T-helper 2 cell (primary cell): ENCODE measurements around the gene LPIN1.
"Not testable (repeated sequence)": the region's sequence is repeated elsewhere in the genome, so short reads cannot be mapped to it uniquely, and the experiment has no call there.

Source experiments
- DNase-seq, 5 experiments: peaks; one replicate each; pipeline versions ENCODE4 v3.0.0 to v3.0.0-alpha.2; 2012 to 2022

The LPIN1 gene

DNA sequence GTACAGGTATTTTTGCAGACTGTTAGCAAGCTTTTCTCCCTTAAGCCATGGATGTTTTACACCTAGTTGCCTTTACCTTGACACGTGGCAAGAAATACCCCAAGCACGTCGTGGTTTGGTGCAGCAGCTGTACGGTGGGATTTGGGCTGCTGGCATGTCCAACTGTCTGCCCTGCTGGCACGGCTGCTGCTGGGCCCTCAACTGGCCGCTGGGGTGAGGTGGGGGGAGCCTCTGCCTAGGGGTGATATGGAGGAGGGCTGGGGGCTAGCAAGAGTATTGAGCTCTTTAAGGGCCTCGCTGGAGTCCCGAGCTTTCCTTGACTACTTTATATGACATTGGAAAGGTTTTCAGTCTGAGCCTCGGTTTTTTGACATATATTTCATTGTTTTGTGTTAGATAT, 41.6 kb downstream of the LPIN1 start:
- no peak for DNase-seq

DNA sequence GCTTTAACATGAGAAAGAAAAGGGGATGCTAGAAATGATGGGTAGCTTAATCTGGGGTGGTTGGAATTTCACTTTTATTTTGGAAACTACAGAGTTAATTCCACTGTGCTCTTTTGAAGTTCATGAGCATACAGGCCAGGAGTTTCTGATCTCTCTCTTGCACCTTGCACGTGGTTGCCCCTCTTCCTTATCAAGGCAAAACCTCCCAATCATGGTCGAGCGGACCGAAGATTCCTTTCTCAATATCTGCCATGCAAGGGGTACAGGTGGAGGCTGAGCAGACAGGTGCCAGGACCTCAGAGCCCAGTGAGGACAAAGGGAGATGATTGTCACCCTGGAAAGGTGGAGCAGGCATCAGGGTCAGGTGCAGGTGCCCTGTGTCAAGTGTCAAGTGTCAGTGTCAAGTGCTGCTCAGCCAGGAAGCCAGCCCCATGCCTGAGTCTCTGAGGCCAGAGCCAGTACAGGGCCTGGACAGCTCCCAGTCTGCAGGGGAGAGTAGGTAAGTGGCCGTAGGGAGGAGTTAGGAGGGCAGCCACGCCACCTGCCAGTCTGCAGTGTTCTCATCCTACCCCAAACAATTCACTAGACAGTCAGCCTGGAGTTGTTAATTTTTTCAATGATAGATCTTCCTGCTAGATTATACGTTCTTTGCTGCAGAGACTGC, 42.2 kb downstream of the LPIN1 start:
- DNase-seq = no peak

DNA sequence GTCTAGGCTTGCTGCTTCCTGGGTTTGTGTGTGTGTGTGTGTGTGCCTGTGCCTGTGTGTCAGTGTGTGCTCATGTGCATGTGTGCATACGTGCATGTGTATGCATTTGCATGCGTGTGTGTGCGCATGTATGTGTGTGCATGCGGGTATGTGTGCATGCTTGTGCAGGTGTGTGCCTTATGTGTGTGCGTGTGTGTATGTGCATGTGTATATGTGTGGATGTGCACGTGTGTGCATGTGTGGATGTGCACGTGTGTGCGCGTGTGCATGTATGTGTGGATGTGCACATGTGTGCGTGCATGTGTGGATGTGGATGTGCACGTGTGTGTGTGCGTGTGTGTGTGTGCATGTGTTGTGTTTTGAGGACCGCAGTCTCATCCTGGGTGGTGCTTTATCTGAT, 42.8 kb downstream of the LPIN1 start:
- no peak for DNase-seq

DNA sequence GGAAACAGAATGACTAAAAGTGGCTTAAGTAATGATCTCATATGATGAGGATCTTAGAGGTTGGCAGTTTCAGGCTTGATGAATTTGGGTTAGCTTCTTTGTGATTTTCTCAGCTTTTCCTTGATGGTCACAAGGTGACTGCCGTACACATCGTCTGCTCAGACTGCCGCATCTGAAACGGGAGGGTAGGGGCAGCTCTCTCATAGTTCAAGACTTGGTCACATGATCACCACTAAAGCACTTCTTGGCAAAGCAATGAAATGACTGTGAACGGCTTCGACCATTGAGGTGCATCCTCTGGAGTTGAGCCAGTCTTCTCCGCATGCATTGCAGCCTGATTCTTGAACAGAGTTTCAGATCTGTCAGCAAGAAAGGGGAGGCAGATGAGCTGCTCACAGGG, 43.8 kb downstream of the LPIN1 start:
- DNase-seq = no peak

DNA sequence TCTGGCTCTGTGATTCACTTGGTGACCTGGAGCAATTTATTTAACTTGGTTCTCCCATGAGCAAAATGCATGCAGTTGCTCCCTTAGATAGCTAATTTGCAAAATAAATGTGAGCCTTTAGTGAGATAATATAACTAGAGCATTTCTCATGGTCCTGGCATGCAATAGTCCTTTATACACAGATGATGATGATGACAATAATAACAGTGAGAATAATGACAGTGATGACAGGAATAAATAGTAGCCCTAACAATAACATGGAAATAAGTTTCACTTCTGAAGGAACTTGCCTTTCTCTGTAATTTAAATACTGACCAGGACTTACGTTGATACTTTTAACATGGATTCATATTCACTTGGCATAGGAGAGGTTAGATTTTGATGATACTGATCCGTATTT, 49.2 kb downstream of the LPIN1 start:
- no peak for DNase-seq

DNA sequence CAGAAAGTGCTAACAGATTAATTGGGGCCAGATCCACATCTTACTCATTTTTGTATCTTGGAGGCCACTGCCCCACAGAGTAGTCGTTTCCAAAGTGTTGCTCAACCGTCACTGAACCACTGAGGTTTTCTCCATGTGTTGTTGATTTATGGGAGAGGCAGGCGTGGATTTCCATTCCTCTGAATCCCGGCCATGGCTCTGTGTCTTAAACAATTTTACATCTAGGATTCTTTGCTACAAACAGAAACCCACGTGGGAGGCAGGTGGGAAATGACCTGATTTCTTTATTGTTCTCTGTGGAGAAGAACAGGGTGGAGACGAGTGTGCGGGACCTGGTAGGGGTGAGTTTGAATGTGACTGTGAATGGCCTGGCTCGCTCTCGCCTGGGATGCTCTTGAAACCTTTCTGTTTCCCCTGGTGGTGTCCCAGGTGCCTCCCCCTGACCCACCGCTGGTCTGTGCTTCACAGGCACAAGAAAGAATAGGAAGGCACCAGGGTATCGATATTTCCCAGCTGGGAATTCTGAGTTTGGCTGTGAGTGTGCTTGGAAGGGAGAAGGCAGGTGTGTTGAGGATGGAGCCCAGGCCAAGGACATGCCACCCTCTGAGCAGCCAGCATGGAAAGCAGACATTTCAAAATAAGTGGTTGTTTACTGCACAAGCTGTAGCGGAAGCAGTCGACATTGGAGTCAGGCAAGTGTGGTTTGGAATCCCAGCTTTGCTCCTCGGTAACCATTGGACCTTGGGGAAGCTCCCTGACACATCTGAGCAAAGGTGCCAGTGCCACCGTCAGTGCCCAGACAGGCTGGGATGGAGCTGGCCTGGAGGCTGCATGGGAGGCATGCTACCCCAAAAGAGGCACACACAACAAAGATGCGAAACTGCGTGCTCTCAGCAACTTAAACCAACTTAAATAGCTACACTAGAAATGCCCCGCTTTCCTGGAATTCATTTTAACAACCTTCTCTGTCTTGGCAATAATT, 50.0 kb downstream of the LPIN1 start:
- DNase-seq = no peak

DNA sequence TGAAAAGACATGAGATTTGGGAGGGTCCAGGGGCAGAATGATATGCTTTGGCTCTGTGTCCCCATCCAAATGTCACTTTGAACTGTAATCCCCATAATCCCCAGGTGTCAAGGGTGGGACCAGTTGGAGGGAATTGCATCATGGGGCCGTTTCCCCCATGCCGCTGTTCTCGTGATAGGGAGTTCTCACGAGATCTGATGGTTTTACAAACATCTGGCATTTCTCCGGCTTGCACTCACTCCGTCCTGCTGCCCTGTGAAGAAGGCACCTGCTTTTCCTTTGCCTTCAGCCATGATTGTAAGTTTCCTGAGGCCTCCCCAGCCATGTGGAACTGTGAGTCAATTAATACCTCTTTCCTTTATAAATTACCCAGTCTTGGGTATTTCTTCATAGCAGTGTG, 51.4 kb downstream of the LPIN1 start:
- no peak for DNase-seq

DNA sequence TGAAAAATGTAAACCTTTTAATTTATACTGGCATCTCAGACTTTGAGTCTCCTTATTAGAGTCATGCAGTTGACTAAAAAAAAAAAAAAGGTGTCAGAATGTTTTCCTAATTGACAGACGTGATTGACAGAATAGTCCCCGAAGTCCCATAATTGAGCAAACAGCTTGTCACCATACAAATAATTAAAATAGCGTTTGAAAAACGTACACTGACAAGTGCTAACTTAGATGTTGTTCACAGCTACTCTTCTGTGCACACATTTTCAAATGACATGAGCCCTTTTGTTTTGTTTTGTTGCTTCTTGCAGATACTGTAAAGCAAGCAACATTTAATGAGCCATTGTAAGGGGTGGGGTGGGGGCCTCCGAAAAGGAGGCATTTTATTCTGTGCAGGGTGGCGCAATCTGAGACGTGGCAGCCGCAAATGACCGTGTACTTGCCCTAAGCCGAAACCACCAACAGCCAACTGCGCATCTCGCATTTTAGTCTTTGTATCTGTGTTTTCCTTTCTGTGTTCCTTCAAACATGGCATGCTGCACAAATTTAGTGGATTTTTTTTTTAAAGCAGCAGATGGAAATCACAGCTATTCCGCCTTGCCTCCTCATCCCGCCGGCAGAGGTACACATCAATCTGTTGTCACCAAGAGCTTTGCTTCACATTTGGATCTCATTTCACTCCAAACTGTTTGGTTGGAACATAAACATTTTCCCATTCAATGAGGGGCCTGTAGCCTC, 52.4 kb downstream of the LPIN1 start:
- no peak for DNase-seq

DNA sequence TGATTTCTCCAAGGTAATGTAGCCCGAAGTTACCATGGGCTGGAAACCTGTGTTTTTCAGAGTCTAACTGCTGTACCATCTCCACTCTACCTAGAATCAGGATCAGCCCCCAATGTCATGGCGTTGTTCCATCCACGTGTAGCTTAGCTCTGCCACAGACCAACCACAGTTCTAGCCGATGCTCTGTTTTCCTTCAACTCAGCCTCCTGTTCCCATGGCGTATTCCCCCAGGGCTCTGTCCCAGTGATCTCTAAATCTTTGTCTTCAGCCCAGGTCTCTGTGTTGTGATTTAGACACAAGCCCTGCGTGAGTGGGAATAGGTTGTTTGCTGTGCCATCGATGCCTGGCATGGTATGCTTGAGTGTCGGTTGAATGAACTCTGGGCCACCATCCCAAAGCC, 53.4 kb downstream of the LPIN1 start:
- DNase-seq = no peak

DNA sequence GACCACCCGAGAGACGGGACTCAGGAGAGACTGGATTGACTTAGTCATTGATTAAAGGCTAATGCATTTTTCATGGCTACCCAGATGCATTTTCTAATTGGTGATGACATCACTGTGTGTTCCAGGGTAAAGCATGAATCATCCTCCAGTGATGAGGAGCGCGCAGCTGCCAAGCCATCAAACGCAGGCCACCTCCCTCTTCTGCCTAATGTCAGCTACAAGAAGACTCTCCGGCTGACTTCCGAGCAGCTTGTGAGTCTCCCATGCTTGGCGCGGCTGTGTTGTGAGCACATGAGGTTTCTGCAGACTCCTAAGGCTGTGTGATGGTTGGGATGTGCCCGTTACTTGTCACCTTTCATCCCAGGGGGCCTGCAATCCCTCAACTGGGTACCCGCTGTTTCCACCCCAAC, 56.4 kb downstream of the LPIN1 start:
- DNase-seq = no peak

DNA sequence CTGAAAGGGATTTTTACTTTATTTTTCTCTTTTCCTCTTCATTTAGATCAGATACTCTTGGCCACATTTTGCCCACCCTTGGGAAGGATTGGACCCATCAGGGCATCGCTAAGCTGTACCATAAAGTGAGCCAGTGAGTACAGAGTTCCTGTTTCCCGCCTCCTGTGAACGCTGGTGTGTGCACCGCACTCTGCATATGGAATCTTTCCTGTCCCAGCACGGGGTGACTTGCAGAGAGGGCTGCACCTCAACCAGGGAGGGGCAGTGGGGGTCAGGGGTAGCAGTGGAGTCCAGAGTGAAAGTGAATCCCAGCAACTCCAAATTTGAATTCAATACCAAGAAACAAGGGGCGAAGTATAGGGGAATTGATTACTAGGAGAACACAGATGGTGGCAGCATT, 58.6 kb downstream of the LPIN1 start:
- no peak for DNase-seq

DNA sequence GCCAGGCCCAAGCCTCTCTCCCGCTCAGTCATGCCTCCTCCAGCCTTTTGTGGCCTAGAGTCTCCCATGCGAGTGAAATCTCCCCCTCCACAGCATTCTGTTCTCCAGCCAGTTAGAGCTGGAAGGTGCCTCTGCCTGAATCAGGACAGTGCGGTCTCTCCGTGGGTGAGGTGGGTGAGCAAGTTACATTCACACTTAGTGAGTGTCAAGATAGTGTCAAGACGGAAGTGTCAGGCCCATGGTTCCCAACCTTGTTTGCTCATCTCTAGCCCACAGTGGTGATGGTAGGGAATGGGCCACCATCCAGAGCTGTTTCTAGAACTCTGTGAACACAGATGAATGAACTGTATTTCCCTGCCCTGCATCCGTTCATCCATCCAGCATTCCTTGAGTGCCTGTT, 59.5 kb downstream of the LPIN1 start:
- DNase-seq = no peak

DNA sequence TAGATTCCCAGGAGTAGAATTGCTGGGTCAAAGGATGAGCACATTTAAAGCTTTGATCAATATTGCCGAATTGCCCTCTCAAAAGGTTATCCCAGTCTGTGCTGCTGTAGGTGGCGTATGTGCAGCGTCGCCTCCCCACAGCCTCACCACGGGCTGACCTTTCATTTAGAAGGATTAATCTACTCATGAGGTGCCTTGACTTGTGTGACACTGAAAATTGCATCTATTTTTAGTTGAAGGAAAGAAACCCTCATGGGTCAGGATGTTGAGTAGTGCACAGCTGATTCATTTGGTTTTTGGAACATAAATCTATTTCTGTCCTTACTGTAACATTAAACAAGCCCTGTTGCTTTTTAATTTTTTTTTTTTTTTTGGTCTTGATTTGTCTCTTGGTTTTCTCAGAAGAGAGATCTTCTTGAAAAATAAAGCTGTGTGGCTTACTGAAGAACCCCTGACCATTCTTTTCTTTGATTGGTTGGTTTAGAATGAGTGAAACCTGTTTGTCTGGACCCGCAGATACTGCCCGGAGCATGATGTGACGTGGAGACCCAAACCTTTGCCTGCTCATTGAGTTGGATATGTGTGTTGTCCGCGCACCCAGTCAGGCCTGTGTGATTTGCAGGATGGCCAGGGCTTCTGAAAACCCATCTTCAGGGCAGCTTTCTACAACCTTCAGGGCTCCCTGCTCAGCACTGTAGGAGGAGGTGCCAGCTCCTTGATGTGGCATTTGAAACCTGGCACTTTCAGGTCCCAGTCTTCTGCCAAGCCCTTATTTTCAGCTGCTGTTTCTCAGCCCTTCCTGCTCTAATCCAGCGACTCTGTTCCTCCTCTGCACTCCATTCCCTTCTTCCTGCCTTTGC, 61.0 kb downstream of the LPIN1 start:
- DNase-seq = no peak

DNA sequence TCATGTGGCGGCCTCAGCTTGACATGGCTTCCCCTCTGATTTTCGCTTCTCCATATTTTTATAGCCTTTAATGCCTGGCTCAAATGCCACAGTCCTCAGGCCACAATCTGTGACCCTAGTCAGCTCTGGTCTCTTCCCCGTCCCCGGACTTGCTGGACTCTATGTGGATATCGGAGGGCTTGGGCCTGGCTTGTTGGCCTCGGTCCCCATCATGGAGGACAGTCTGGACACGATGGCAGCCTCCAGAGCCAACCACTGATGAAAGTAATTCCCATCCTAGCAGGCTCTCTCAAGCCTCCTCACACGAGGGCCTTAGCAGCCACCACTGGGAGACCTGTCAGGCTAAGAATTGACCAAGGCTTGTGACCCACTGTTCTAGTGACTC, 61.6 kb downstream of the LPIN1 start:
- no peak for DNase-seq

DNA sequence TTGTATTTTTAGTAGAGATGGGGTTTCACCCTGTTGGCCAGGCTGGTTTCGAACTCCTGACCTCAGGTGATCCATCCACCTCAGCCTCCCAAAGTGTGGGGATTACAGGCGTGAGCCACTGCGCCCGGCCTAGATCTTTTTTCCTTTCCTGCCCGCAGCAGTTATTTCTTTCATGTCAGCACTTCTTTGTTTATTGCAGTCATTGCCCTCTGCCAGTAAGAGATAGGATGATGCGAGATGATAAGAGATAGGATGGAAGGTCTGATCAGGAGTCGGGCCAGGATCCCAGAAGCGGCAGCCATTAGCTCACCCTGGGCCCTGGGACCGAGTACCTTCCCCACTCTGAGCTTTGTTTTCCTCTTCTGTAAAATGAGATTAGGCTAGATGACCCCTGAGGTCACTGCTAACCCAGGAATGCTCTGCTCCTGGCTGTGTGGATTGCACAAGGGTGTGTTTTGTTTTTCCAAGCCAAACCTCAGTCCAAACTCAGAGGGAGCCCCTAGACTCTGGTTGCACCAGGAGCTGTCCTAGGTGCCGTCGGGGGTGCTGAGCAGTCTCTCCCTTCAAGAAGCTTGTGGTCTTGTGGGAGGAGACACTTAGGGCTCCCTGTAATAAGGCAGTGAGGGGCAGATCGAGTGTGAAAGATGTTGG, 63.3 kb downstream of the LPIN1 start:
- DNase-seq = no peak

DNA sequence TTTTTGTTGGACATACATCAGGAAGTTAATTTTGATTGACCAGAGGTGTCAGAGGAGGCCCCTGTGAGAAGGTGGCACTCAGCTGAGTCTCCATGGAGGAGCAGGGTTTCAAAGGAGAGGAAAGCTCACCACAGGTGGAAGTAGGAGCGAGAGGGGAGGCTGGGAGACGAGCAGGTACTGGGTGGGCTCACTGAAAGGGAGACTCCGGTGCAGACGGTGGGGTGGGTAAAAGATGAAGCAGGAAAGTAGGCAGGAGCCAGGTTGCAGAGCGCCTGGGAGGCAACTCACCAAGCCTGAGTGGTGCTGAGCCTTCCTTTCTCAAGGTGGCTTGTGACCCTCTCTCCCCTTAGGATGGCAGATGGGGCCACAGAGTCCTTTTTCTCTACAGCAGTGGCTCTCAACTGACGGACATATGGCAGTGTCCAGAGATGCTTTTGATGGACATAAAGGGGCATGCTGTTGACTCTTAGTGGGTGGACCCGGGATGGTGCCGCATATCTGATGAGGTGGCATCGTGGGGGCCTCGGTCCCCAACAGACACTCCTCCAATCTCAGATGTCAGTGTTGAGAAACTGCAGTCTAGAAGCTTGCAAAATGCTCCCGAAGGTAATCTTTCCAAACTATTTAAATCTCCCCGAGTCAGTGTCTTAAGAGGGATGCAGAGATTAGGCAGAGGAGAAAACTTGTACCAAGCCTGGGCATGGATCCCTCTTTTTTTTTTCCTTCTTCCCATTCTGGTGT, 64.0 kb downstream of the LPIN1 start:
- no peak for DNase-seq

DNA sequence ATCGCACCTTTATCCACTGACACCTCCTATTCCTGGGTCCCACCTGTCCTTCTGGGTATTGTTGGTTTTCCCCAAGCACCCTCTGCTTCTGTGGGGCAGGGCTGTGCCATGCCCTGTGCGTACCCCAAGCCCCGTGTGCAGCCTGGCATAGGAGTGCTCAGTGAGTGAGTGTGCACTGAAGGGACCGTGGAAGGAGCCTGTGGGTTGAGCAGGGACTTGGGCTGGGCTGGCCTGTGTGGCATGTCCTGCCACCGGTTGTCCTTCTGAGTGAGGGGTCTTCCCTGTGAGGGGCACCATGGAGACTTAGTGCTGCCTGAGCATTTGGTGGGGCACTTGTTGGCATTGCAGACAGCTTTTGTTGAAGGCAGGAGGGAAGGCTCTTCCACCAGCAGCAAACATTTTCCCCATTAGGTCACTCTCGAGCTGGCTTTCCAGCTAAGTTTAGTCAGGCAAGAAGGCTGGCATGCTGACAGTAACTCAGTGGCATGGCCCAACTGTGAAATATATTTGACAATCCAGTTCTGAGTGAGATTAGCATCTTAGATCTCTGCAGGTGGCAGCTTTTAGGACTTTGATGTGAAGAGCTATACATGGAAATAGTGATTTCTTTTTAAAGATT, 64.7 kb downstream of the LPIN1 start:
- DNase-seq = no peak

DNA sequence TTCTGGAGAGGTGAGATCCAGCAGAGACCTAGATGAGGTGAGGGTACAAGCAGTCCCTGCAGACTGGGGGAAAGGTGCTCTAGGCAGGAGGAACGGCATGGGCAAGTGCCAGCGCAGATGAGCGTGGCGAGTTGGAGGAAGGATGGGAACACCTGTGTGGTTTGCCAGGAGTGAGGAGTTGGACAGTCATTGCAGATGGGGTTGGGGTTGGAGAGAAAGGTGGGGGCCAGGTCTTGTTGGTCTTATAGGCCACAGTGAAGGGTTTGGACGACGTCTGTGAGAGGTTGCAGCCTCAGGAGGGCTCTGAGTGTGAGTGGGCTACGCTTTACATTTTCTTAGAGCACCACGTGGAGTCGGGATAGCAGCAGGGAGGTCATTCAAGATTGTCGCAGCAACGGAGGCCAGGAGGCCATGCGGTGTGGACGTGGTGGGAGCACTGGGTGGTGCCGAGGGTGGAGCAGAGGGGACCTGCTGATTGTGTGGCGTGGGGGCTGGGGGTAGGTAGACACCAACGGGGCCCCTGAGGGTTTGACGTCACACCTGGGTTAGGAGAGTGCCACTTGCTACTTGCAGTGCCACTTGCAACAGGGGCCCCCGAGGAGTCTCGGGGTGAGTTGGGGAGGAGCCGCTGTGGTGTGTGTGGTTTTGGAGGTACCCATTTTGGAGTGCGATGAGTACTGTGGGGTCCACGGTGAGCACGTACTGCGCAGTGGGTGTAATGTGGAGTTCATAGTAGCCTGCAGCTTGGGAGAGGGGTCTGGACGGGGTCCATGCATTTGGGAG, 66.2 kb downstream of the LPIN1 start:
- no peak for DNase-seq

DNA sequence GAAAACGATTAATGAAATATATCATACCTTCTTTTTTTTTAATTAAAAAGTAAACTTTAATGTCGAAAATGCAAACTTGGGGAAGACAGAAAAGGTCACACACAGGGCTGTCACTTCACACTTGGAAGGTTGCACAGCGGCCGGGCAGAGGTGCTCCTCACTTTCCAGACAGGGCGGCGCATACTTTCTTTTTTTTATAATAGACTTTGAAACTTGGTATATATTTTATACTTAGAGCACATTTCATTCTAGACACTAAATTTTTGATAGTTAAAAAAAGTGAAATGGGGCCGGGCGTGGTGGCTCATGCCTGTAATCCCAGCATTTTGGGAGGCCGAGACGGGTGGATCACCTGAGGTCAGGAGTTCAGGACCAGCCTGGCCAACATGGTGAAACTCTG, 66.9 kb downstream of the LPIN1 start:
- not testable (repeated sequence) for DNase-seq

DNA sequence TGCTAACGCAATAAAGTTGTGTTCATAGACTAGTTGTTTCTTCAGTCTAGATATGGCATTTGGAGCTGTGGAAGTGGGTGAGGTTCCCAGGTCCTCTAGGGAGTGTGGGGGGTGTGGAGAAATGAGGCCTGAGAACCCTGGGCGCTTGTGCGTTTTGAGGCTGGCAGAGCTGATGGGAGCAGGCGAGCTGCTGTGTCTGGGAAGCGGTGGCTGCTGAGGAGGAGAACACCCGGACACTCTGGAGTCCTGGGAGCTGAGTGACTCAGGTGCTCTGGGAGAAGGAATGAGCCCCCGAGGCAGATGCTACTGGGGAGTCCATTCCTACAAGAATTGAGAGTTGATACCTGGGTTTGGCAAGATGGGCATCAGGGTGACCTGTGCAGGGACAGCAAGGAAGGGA, 67.5 kb downstream of the LPIN1 start:
- DNase-seq = no peak
